Cerebellar nuclear complex (tissue), 1 donor: ENCODE measurements around the gene C1orf105.

Experiments
- DNase-seq, 2 experiments: peaks; one replicate each; lab custom pipeline; 2025; lab: John Stamatoyannopoulos, UW

C1orf105 gene

DNA sequence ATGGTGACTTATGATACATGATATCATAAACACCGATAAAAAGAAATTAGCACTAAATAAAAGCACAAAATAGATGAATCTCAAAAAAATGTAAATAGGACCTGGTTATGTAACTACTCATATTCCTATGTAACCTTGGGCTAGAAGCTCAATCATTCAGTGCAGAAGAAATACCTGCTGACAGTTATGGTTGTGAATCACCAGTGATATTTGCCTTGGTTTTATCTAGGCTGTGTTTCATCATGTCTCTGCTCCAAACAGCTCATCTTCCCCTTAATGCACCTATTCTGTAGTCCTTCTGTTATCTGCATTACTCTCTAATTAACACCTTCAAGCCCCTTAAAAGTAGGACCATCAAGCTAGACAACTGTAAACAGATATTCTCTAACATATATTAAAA, 39.7 kb downstream of the C1orf105 start:
- no peak for DNase-seq

DNA sequence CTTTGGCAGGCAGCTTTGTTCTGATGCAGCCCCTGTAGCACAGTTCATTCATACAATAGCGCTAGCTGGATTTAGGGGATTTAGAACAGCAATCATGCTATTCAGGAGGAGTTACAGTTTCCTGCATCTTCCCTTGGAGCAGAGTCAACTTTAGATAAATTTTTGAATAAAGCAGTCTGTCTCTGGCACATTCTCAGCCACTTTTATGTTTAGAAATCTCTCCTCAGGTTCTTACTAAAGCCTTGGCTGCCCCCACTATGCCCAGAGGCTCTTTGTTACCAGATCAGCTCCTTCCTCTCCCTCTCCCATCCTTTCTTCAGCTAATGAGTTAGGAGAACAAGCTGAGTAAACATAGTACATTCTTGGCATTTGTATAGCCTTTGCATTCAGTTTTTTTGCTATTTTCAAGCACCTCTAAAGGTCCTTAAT, 40.4 kb downstream of the C1orf105 start:
- DNase-seq = no peak

- DNase-seq = no peak
Observed at GRCh38 chr1:172465617-172466016, 45.1 kb downstream of the C1orf105 start.

- no peak for DNase-seq
Observed at GRCh38 chr1:172466795-172467407, 46.4 kb downstream of the C1orf105 start.

- no peak for DNase-seq
Observed at GRCh38 chr1:172467446-172467845, 47.0 kb downstream of the C1orf105 start.

GRCh38 chr1:172468296-172468695, 47.8 kb downstream of the C1orf105 start:
- no peak for DNase-seq

- no peak for DNase-seq
Observed at GRCh38 chr1:172469717-172470116, 49.2 kb downstream of the C1orf105 start.

DNA sequence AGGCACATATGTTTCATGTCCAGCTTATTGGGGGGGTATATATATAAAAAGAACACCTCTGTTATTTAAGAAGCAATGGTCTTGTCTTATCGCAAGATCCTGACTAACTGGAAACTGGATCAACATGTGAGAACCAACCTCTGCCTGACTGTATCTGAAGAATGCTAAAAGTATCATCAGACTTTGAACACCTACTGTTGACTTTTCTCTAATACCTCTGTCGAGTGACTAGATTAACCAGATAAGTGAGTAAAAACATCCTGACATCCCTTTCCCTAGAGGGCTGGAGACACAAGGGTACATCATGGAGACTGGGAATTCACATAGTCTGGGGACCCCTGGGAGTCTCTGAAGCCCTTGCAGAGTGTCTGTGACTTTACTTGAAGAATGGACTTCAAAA, 49.7 kb downstream of the C1orf105 start:
- DNase-seq = no peak

- no peak for DNase-seq
Observed at GRCh38 chr1:172471666-172472065, 51.2 kb downstream of the C1orf105 start.

DNA sequence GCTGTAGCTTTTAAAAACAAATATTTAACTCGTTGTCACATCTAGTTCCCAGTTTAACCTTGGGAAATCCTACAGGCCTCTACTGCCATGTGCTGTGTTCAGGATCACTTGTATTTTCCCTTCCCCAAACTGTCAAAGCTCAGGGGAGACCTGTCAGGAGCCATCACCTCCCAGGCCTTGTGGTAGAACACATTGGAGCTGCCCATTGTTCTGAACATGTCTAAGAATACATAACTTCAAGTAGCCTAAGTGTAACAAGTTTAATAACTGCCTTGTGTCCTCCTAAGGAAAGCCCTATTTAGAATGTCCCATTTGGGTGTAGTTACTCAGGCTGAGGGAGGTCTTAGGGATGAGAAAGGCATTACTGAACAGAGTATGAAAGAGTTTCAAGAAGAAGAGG, 52.0 kb downstream of the C1orf105 start:
- no peak for DNase-seq

GRCh38 chr1:172473302-172473701, 52.8 kb downstream of the C1orf105 start:
- DNase-seq = no peak

- no peak for DNase-seq
Observed at GRCh38 chr1:172473842-172474241, 53.4 kb downstream of the C1orf105 start.

GRCh38 chr1:172476218-172476811, 55.8 kb downstream of the C1orf105 start:
- DNase-seq = no peak

- DNase-seq = no peak
Observed at GRCh38 chr1:172477216-172477615, 56.7 kb downstream of the C1orf105 start.

GRCh38 chr1:172477741-172478140, 57.3 kb downstream of the C1orf105 start:
- no peak for DNase-seq

DNA sequence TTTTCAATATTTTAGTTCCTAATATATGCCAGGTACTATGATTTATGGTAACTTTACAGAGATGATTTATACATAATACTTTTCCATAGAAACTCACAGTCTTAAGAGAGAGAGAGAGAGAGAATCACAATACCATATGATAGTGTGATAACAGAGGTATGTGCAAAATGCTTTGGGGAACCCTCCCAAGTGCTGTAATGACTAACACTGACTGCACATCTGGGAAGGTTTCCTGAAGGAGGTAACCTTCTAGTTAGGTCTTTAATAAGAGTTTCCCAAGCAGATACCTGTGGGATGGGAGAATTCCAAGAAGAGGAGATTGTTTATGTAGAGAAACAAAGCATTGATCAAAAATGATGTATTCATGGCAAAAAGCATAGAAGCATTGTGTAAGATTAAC, 58.0 kb downstream of the C1orf105 start:
- DNase-seq = no peak

DNA sequence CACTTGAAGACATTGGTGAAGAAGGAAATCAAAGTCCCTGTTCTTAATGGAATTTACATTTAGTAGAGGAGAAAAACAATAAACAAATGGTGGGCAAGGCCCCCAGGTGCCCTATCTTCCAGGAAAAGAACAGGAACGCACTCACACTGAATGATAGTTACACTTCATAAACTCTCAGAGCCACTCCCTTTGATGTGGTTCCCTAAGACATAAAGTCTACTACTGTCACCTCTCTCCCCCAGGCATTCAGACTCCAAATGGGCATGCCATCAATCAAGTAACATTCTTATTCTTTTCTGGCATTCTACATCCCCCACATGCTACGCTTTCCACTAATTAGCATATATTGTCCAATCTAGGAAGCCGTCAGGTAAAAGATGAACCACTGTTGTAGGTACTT, 59.9 kb downstream of the C1orf105 start:
- no peak for DNase-seq

DNA sequence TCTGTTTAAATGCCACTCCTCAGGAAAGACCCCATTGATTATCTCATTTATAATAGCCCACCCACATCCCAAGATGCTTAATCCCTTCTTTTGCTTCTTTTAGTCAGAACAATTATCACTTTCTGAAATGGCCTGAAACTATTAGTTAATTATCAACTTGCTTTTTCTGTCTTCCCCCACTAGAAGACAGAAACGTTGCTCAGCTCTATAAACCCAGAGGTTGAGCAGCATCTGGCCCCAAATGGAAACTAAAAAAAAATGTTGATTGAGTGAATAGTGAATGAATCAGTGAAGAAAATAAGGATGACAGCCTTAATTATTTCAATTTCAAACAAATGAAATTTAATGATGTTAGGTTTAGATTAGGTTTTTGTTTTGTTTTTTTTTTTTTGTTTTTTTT, 61.6 kb downstream of the C1orf105 start:
- no peak for DNase-seq

- DNase-seq = no peak
Observed at GRCh38 chr1:172483448-172483847, 63.0 kb downstream of the C1orf105 start.

DNA sequence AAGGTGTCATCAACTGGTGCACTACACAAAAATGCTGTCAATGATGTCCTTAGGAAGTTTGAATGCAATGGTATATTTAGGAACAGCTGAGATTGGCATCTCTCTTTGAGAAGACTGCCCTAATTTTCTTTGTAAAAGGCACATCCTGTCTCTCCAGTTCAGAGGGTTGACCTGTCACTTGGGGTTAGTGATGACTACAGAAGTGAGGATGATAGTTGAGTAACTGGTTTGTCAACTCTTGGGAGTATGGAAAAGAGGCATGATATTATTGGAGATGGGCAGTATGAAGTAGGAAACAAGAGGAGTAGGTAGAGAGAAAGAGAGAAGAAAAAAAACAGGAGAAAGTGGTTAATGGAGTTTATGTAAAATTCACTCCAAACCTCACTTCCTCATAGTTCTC, 63.8 kb downstream of the C1orf105 start:
- DNase-seq = no peak

DNA sequence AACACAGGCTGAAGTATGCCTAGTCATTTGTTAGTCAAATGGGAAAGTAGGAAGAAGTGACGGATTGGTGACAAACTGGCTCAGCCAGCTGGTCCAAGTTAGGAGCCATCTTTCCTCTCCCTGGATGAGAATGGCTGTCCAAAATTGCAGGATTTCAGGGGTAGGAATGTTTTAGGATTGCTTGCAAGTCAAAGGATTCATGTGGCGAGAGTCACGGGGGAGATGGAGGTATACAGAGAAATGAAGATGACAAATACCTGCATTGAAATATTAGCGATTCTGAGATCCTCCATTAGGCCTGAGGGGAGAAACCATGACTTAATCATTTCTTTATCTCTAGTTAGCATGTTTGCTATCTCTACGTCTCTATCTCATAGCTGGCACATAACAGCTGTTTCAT, 65.1 kb downstream of the C1orf105 start:
- no peak for DNase-seq

- DNase-seq = no peak
Observed at GRCh38 chr1:172486805-172487454, 66.4 kb downstream of the C1orf105 start.

DNA sequence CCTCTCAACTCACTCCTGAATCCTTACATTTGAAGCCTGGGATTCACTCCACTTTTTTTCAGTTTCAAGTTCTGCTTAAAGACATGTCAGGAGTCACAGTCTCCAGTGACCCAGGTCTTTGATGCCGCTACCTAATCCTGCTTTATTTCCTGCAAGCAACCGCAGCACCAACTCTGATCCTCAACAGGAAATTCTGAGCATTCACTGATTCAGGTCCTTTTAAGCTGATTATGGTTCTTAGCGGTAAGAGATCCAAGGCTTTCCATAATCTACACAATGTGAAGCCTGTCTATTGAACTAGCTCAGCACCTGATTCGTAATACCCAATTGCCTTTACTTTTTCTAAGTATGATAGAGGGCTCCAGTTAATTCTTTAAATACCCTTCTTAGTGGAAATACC, 67.1 kb downstream of the C1orf105 start:
- no peak for DNase-seq

GRCh38 chr1:172488393-172488792, 67.9 kb downstream of the C1orf105 start:
- no peak for DNase-seq
